WTC11 (cell line): Measurements from ENCODE around the gene ACTRT2. TPM values are rescaled to one million over a fixed set of nuclear protein-coding genes. Genes with fewer than 3 reads are reported as not detected.

Experiments
- ATAC-seq: fragments of 200-7000 bp; cut with Tn5 transposase; 2 replicates; pipeline ENCODE4 v1.10.0; 2021; ENCODE audit warnings: mild to moderate bottlenecking, moderate library complexity
- CTCF ChIA-PET: fragments of 300-600 bp; sonication (Branson Sonifier 250); formaldehyde crosslinking; loops from one replicate; lab custom pipeline; 2021; ENCODE audit warnings: antibody characterized with exemption; lab: Charles Lee
- POLR2A ChIA-PET: fragments of 350-600 bp; sonication (Branson Sonifier 250); formaldehyde crosslinking; loops from one replicate; lab custom pipeline; 2021; ENCODE audit warnings: antibody characterized with exemption; lab: Charles Lee
- DNase-seq: peaks from one replicate; pipeline ENCODE4 v3.0.0; 2021; ENCODE audit warnings: low spot score
- H3K27ac Mint-ChIP-seq: 2 replicates; pipeline ENCODE4 v1.8.0; 2021; ENCODE audit warnings: mixed read lengths
- H3K27me3 Mint-ChIP-seq: 2 replicates; pipeline ENCODE4 v1.8.0; 2021; ENCODE audit warnings: low read depth, mild to moderate bottlenecking, moderate library complexity, mixed read lengths
- H3K36me3 Mint-ChIP-seq: 2 replicates; pipeline ENCODE4 v1.8.0; 2021; ENCODE audit warnings: mixed read lengths
- H3K4me1 Mint-ChIP-seq: 2 replicates; pipeline ENCODE4 v1.8.0; 2022; ENCODE audit warnings: mixed read lengths
- H3K4me3 Mint-ChIP-seq: 2 replicates; pipeline ENCODE4 v1.8.0; 2021; ENCODE audit warnings: mild to moderate bottlenecking, moderate library complexity, mixed read lengths
- H3K9me3 Mint-ChIP-seq: 2 replicates; pipeline ENCODE4 v1.8.0; 2021; ENCODE audit warnings: mixed read lengths
- CREB1 ChIP-seq: sonication (generic); formaldehyde crosslinking; IDR thresholded peaks from 2 replicates; pipeline ENCODE4 v1.8.0; 2023; ENCODE audit warnings: mild to moderate bottlenecking, missing genetic modification reagents
- GRHL2 ChIP-seq: fragments of 250-450 bp; sonication (Bioruptor Pico); IDR thresholded peaks from 2 replicates; pipeline ENCODE4 v1.8.0; 2022; ENCODE audit warnings: mild to moderate bottlenecking, moderate library complexity; ENCODE audit not compliant: insufficient replicate concordance, severe bottlenecking
- GTF2I ChIP-seq: fragments of 250-450 bp; sonication (Bioruptor Pico); conservative IDR thresholded peaks from 2 replicates; pipeline ENCODE4 v1.4.0; 2021; ENCODE audit warnings: mild to moderate bottlenecking
- JAZF1 ChIP-seq: fragments of 250-450 bp; sonication (Bioruptor Pico); IDR thresholded peaks from 2 replicates; pipeline ENCODE4 v1.9.0; 2021; ENCODE audit warnings: moderate library complexity, mild to moderate bottlenecking, inconsistent platforms
- NR1H2 ChIP-seq: sonication (generic); formaldehyde crosslinking; IDR thresholded peaks from 2 replicates; pipeline ENCODE4 v1.9.0; 2021; ENCODE audit warnings: mild to moderate bottlenecking, moderate library complexity, missing genetic modification reagents
- NR2C2 ChIP-seq: sonication (generic); formaldehyde crosslinking; IDR thresholded peaks from 2 replicates; pipeline ENCODE4 v1.8.0; 2022; ENCODE audit warnings: mild to moderate bottlenecking, missing genetic modification reagents
- RORB ChIP-seq: fragments of 250-450 bp; sonication (Bioruptor Pico); IDR thresholded peaks from 2 replicates; pipeline ENCODE4 v1.9.0; 2021; ENCODE audit warnings: mild to moderate bottlenecking
- TCF7 ChIP-seq: sonication (generic); formaldehyde crosslinking; IDR thresholded peaks from 2 replicates; pipeline ENCODE4 v1.8.0; 2022; ENCODE audit warnings: mild to moderate bottlenecking, low read depth, missing genetic modification reagents, moderate library complexity
- ZNF138 ChIP-seq: sonication (generic); formaldehyde crosslinking; conservative IDR thresholded peaks from 2 replicates; pipeline ENCODE4 v1.8.1; 2022; ENCODE audit warnings: mild to moderate bottlenecking, moderate library complexity, missing genetic modification reagents
- ZNF532 ChIP-seq: fragments of 250-450 bp; sonication (Bioruptor Pico); IDR thresholded peaks from 2 replicates; pipeline ENCODE4 v1.9.0; 2021; ENCODE audit warnings: mild to moderate bottlenecking, borderline replicate concordance
- total RNA-seq: library from RNA; stranded (reverse); gene quantifications from 3 replicates; pipeline ENCODE4 v1.2.3, GENCODE V29; 2021
- TF ChIP-seq, protein P1 (sequence below): sonication (generic); formaldehyde crosslinking; IDR thresholded peaks from 2 replicates; pipeline ENCODE4 v1.8.1; 2022; ENCODE audit warnings: low read depth, mild to moderate bottlenecking, moderate library complexity, missing genetic modification reagents, borderline replicate concordance
- TF ChIP-seq, protein P2 (sequence below): sonication (generic); formaldehyde crosslinking; IDR thresholded peaks from 2 replicates; pipeline ENCODE4 v1.8.1; 2022; ENCODE audit warnings: mild to moderate bottlenecking, moderate library complexity, missing genetic modification reagents
- TF ChIP-seq, protein P3 (sequence below): sonication (generic); formaldehyde crosslinking; conservative IDR thresholded peaks from 2 replicates; pipeline ENCODE4 v1.8.1; 2023; ENCODE audit warnings: mild to moderate bottlenecking, low read depth, missing genetic modification reagents, moderate library complexity
- TF ChIP-seq, protein P4 (sequence below): fragments of 250-450 bp; sonication (Bioruptor Pico); IDR thresholded peaks from 2 replicates; pipeline ENCODE4 v1.8.0; 2021; ENCODE audit warnings: mild to moderate bottlenecking
- TF ChIP-seq, protein P5 (sequence below): fragments of 250-450 bp; sonication (Bioruptor Pico); IDR thresholded peaks from 2 replicates; pipeline ENCODE4 v1.9.0; 2021; ENCODE audit warnings: mild to moderate bottlenecking

The ACTRT2 gene
- total RNA-seq, 1 experiment from 2014 or later = not detected

- no peak for DNase-seq
- Mint-ChIP-seq H3K36me3 (no peaks in the 10 kb centered on the region), H3K27me3 (peaks cover 93% of the 10 kb centered on the region), H3K4me1 (peaks cover 7% of the 10 kb centered on the region; the same call in 1 of the 2 replicates), H3K27ac (no peak overlapping the region), H3K4me3 (peak overlapping the region; percentile 54)
- POLR2A ChIA-PET = no interaction called here
- TF ChIP-seq NR1H2 (CRISPR knock-in tag) (no peak), RORB (no peak)
- TF ChIP-seq, all 79 proteins: peak for 0
- 0 out of 2 replicates have a peak, but pooled peaks cover 5% of the 10 kb centered on the region for H3K9me3 Mint-ChIP-seq
- CTCF ChIA-PET = interaction anchor here (0.7 to 2.8 kb wide), 9 partner anchors 11 to 363 kb away, joined by 3 to 12 read pairs (median 6); no protein-coding TSS in a partner anchor
- peak; percentile 17 for ATAC-seq
These were observed 40.8 kb downstream of the ACTRT2 start for GRCh38 chr1:3061981-3062615.

DNA sequence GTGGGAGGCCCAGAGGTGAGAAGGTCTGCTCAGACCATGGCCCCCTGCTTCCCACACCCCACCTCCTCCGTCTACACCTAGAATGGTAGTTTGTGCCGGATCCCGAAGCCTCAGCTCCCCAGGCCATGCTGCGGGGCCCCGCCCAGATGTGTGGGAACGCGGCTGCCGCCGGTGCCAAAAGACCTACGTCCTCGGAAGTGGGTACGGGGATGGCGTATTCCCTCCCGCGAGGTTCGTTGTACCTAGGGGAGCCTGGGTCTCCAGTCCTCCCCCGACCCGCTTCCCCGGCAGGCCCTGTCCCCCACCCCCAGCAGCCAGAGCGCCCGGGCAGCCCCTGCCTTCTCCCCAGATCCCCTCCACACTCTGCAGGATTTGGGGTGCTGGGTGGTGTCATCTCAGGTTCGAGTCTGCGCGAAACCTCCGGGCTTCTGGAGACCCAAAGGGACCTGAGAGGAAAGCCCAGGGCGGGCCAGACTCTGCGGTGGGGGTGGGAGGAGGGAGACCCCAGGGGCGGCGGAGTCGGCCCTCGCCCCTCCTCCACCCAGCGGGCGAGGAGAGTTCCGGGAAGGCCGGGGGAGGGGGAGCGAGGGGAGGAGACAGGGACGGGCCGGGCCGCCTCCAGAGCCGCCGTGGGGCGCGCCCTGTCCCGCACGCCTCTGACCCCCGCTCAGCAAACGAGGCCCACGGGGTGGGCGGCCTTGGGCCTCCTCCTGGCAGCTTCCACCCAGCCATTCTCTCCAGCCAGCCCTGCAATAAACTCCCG lies 41.5 kb downstream of the ACTRT2 start:
- H3K4me1 Mint-ChIP-seq = peaks cover 7% of the 10 kb centered on the region; the same call in 1 of the 2 replicates
- peaks cover 94% of the 10 kb centered on the region for H3K27me3 Mint-ChIP-seq
- ATAC-seq (peak; percentile 23), DNase-seq (peak; percentile 52)
- H3K27ac Mint-ChIP-seq = no peak overlapping the region
- H3K4me3 Mint-ChIP-seq = peak overlapping the region; percentile 54
- TF ChIP-seq, protein P1, sequence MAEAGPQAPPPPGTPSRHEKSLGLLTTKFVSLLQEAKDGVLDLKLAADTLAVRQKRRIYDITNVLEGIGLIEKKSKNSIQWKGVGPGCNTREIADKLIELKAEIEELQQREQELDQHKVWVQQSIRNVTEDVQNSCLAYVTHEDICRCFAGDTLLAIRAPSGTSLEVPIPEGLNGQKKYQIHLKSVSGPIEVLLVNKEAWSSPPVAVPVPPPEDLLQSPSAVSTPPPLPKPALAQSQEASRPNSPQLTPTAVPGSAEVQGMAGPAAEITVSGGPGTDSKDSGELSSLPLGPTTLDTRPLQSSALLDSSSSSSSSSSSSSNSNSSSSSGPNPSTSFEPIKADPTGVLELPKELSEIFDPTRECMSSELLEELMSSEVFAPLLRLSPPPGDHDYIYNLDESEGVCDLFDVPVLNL (CRISPR knock-in tag) = no peak
- TF ChIP-seq, protein P2, sequence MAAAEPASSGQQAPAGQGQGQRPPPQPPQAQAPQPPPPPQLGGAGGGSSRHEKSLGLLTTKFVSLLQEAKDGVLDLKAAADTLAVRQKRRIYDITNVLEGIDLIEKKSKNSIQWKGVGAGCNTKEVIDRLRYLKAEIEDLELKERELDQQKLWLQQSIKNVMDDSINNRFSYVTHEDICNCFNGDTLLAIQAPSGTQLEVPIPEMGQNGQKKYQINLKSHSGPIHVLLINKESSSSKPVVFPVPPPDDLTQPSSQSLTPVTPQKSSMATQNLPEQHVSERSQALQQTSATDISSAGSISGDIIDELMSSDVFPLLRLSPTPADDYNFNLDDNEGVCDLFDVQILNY (CRISPR knock-in tag) = no peak
- TF ChIP-seq ZNF532 (CRISPR knock-in tag) (no peak), ZNF138 (CRISPR knock-in tag) (no peak), GTF2I (CRISPR knock-in tag) (no peak), NR2C2 (no peak), CREB1 (CRISPR knock-in tag) (no peak), GRHL2 (no peak), TCF7 (CRISPR knock-in tag) (no peak), JAZF1 (CRISPR knock-in tag) (no peak)
- TF ChIP-seq, protein P3, sequence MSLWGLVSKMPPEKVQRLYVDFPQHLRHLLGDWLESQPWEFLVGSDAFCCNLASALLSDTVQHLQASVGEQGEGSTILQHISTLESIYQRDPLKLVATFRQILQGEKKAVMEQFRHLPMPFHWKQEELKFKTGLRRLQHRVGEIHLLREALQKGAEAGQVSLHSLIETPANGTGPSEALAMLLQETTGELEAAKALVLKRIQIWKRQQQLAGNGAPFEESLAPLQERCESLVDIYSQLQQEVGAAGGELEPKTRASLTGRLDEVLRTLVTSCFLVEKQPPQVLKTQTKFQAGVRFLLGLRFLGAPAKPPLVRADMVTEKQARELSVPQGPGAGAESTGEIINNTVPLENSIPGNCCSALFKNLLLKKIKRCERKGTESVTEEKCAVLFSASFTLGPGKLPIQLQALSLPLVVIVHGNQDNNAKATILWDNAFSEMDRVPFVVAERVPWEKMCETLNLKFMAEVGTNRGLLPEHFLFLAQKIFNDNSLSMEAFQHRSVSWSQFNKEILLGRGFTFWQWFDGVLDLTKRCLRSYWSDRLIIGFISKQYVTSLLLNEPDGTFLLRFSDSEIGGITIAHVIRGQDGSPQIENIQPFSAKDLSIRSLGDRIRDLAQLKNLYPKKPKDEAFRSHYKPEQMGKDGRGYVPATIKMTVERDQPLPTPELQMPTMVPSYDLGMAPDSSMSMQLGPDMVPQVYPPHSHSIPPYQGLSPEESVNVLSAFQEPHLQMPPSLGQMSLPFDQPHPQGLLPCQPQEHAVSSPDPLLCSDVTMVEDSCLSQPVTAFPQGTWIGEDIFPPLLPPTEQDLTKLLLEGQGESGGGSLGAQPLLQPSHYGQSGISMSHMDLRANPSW (CRISPR knock-in tag) = no peak
- TF ChIP-seq, protein P4, sequence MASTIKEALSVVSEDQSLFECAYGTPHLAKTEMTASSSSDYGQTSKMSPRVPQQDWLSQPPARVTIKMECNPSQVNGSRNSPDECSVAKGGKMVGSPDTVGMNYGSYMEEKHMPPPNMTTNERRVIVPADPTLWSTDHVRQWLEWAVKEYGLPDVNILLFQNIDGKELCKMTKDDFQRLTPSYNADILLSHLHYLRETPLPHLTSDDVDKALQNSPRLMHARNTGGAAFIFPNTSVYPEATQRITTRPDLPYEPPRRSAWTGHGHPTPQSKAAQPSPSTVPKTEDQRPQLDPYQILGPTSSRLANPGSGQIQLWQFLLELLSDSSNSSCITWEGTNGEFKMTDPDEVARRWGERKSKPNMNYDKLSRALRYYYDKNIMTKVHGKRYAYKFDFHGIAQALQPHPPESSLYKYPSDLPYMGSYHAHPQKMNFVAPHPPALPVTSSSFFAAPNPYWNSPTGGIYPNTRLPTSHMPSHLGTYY (CRISPR knock-in tag) = no peak
- TF ChIP-seq, protein P5, sequence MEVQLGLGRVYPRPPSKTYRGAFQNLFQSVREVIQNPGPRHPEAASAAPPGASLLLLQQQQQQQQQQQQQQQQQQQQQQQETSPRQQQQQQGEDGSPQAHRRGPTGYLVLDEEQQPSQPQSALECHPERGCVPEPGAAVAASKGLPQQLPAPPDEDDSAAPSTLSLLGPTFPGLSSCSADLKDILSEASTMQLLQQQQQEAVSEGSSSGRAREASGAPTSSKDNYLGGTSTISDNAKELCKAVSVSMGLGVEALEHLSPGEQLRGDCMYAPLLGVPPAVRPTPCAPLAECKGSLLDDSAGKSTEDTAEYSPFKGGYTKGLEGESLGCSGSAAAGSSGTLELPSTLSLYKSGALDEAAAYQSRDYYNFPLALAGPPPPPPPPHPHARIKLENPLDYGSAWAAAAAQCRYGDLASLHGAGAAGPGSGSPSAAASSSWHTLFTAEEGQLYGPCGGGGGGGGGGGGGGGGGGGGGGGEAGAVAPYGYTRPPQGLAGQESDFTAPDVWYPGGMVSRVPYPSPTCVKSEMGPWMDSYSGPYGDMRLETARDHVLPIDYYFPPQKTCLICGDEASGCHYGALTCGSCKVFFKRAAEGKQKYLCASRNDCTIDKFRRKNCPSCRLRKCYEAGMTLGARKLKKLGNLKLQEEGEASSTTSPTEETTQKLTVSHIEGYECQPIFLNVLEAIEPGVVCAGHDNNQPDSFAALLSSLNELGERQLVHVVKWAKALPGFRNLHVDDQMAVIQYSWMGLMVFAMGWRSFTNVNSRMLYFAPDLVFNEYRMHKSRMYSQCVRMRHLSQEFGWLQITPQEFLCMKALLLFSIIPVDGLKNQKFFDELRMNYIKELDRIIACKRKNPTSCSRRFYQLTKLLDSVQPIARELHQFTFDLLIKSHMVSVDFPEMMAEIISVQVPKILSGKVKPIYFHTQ (CRISPR knock-in tag) = no peak
- H3K36me3 Mint-ChIP-seq = no peaks in the 10 kb centered on the region
- 0 out of 2 replicates have a peak, but pooled peaks cover 5% of the 10 kb centered on the region for H3K9me3 Mint-ChIP-seq
- ChIA-PET CTCF (interaction anchor here (0.7 to 2.8 kb wide), 6 partner anchors 11 to 362 kb away, joined by 3 to 12 read pairs (median 6); no protein-coding TSS in a partner anchor), POLR2A (no interaction called here)
